Activated CD8-positive, alpha-beta T cell treated with anti-CD3 and anti-CD28 coated beads, Interleukin-2, amount 10 ng/mL, durations not matched to agents 7 days and 5 days (primary cell): ENCODE data around the gene VARS2. TPM values are rescaled to one million over a fixed set of nuclear protein-coding genes. Genes with fewer than 3 reads are reported as not detected.

Source experiments
- ATAC-seq: fragments of 150-1000 bp; cut with Tn5 transposase; one replicate; pipeline ENCODE4 v1.10.0; 2021; ENCODE audit warnings: moderate library complexity
- CTCF ChIA-PET: fragments of 350-600 bp; sonication (Branson Sonifier 250); formaldehyde crosslinking; loops from one replicate; lab custom pipeline; 2021; ENCODE audit warnings: antibody characterized with exemption; lab: Charles Lee
- POLR2A ChIA-PET: fragments of 350-600 bp; sonication (Branson Sonifier 250); formaldehyde crosslinking; loops from one replicate; lab custom pipeline; 2021; ENCODE audit warnings: antibody characterized with exemption; lab: Charles Lee
- DNase-seq: peaks from one replicate; pipeline ENCODE4 v3.0.0-alpha.2; 2020
- H3K27ac Mint-ChIP-seq: one replicate; pipeline ENCODE4 v1.8.0; 2021; ENCODE audit warnings: mild to moderate bottlenecking, mixed read lengths
- H3K27me3 Mint-ChIP-seq: one replicate; pipeline ENCODE4 v1.8.0; 2021; ENCODE audit warnings: low read depth, mixed read lengths
- H3K36me3 Mint-ChIP-seq: one replicate; pipeline ENCODE4 v1.8.0; 2021; ENCODE audit warnings: low read depth, mixed read lengths
- H3K4me1 Mint-ChIP-seq: one replicate; pipeline ENCODE4 v1.8.0; 2021; ENCODE audit warnings: low read depth, mixed read lengths
- H3K4me3 Mint-ChIP-seq: one replicate; pipeline ENCODE4 v1.8.0; 2021; ENCODE audit warnings: mild to moderate bottlenecking, mixed read lengths
- H3K9me3 Mint-ChIP-seq: one replicate; pipeline ENCODE4 v1.8.0; 2022; ENCODE audit warnings: mixed read lengths; ENCODE audit not compliant: insufficient read depth
- total RNA-seq, 2 experiments: library from RNA; stranded (reverse); gene quantifications; one replicate each; pipeline ENCODE4 v1.2.3, GENCODE V29; 2021

Gene VARS2
- total RNA-seq, 2 experiments from 2014 or later: 38.4 to 38.8 TPM

- Mint-ChIP-seq H3K36me3 (no peaks in the 10 kb centered on the region), H3K27me3 (peaks cover 10% of the 10 kb centered on the region), H3K9me3 (no peaks in the 10 kb centered on the region), H3K27ac (no peak overlapping the region), H3K4me1 (peaks cover 31% of the 10 kb centered on the region), H3K4me3 (peak overlapping the region; percentile 73)
- no peak for DNase-seq
- ChIA-PET CTCF (interaction anchor here (1.0 to 1.5 kb wide), 2 partner anchors 28 to 129 kb away, joined by 3 to 5 read pairs; partner anchors contain the start of gene VARS2), POLR2A (no interaction called here)
- no peak for ATAC-seq
Measured at GRCh38 chr6:30885999-30886896, 27.8 kb upstream of the VARS2 start.

GRCh38 chr6:30886897-30887255 lies 27.2 kb upstream of the VARS2 start:
- H3K27ac Mint-ChIP-seq: no peak overlapping the region
- H3K9me3 Mint-ChIP-seq: no peaks in the 10 kb centered on the region
- H3K4me3 Mint-ChIP-seq: no peak overlapping the region
- ChIA-PET CTCF (interaction anchor here (1.0 to 1.9 kb wide), 2 partner anchors 129 to 200 kb away, joined by 3 to 4 read pairs; no protein-coding TSS in a partner anchor), POLR2A (no interaction called here)
- H3K4me1 Mint-ChIP-seq: peaks cover 31% of the 10 kb centered on the region
- peaks cover 7% of the 10 kb centered on the region for H3K27me3 Mint-ChIP-seq
- ATAC-seq (no peak), DNase-seq (no peak)
- no peaks in the 10 kb centered on the region for H3K36me3 Mint-ChIP-seq

- H3K27me3 Mint-ChIP-seq: peaks cover 2% of the 10 kb centered on the region
- no peaks in the 10 kb centered on the region for H3K9me3 Mint-ChIP-seq
- no peak for ATAC-seq
- no peaks in the 10 kb centered on the region for H3K36me3 Mint-ChIP-seq
- no peak overlapping the region for H3K4me3 Mint-ChIP-seq
- no peak for DNase-seq
- POLR2A ChIA-PET: interaction anchor here (1.0 kb wide), 1 partner anchor 58 kb away, joined by 3 read pairs; no protein-coding TSS in a partner anchor
- no peak overlapping the region for H3K27ac Mint-ChIP-seq
- CTCF ChIA-PET: interaction anchor here (0.7 to 2.9 kb wide), 3 partner anchors 11 to 199 kb away, joined by 3 to 12 read pairs (median 4); no protein-coding TSS in a partner anchor
- H3K4me1 Mint-ChIP-seq: peaks cover 28% of the 10 kb centered on the region
Measured at GRCh38 chr6:30887901-30888815, 25.9 kb upstream of the VARS2 start.

- H3K27me3 Mint-ChIP-seq: no peaks in the 10 kb centered on the region
- ChIA-PET POLR2A (interaction anchor here (1.0 kb wide), 1 partner anchor 59 kb away, joined by 3 read pairs; no protein-coding TSS in a partner anchor), CTCF (interaction anchor here (0.7 to 2.9 kb wide), 5 partner anchors 12 to 198 kb away, joined by 3 to 12 read pairs (median 4); no protein-coding TSS in a partner anchor)
- no peak overlapping the region for H3K4me3 Mint-ChIP-seq
- ATAC-seq (no peak), DNase-seq (no peak)
- H3K36me3 Mint-ChIP-seq: no peaks in the 10 kb centered on the region
- H3K4me1 Mint-ChIP-seq: peaks cover 20% of the 10 kb centered on the region
- no peak overlapping the region for H3K27ac Mint-ChIP-seq
- H3K9me3 Mint-ChIP-seq: no peaks in the 10 kb centered on the region
Measured at GRCh38 chr6:30888816-30889495, 25.1 kb upstream of the VARS2 start.

- H3K27me3 Mint-ChIP-seq: no peaks in the 10 kb centered on the region
- no peak for ATAC-seq
- H3K9me3 Mint-ChIP-seq: no peaks in the 10 kb centered on the region
- H3K4me1 Mint-ChIP-seq: peaks cover 20% of the 10 kb centered on the region
- no peak overlapping the region for H3K4me3 Mint-ChIP-seq
- POLR2A ChIA-PET: no interaction called here
- DNase-seq: no peak
- no peaks in the 10 kb centered on the region for H3K36me3 Mint-ChIP-seq
- CTCF ChIA-PET: interaction anchor here (1.1 to 2.9 kb wide), 3 partner anchors 13 to 198 kb away, joined by 4 to 12 read pairs (median 5); no protein-coding TSS in a partner anchor
- H3K27ac Mint-ChIP-seq: no peak overlapping the region
Measured at GRCh38 chr6:30889496-30889885, 24.5 kb upstream of the VARS2 start.

- CTCF ChIA-PET: interaction anchor here (1.1 to 2.9 kb wide), 3 partner anchors 13 to 197 kb away, joined by 4 to 12 read pairs (median 5); no protein-coding TSS in a partner anchor
- no peaks in the 10 kb centered on the region for H3K9me3 Mint-ChIP-seq
- no peaks in the 10 kb centered on the region for H3K27me3 Mint-ChIP-seq
- H3K4me1 Mint-ChIP-seq: peaks cover 17% of the 10 kb centered on the region
- H3K4me3 Mint-ChIP-seq: no peak overlapping the region
- H3K27ac Mint-ChIP-seq: peak overlapping the region; percentile 50
- ATAC-seq (no peak), DNase-seq (no peak)
- POLR2A ChIA-PET: no interaction called here
- H3K36me3 Mint-ChIP-seq: no peaks in the 10 kb centered on the region
Measured at GRCh38 chr6:30889921-30890645, 24.0 kb upstream of the VARS2 start.

GRCh38 chr6:30890646-30891449 lies 23.2 kb upstream of the VARS2 start:
- Mint-ChIP-seq H3K27me3 (no peaks in the 10 kb centered on the region), H3K4me1 (peaks cover 10% of the 10 kb centered on the region), H3K4me3 (no peak overlapping the region), H3K9me3 (no peaks in the 10 kb centered on the region), H3K27ac (peak overlapping the region; percentile 50), H3K36me3 (no peaks in the 10 kb centered on the region)
- DNase-seq: no peak
- CTCF ChIA-PET: interaction anchor here (2.9 kb wide), 1 partner anchor 14 kb away, joined by 12 read pairs; no protein-coding TSS in a partner anchor
- no peak for ATAC-seq
- POLR2A ChIA-PET: no interaction called here

- ChIA-PET CTCF (no interaction called here), POLR2A (no interaction called here)
- H3K4me1 Mint-ChIP-seq: peaks cover 5% of the 10 kb centered on the region
- no peak overlapping the region for H3K4me3 Mint-ChIP-seq
- H3K27ac Mint-ChIP-seq: no peak overlapping the region
- H3K36me3 Mint-ChIP-seq: no peaks in the 10 kb centered on the region
- no peaks in the 10 kb centered on the region for H3K9me3 Mint-ChIP-seq
- no peaks in the 10 kb centered on the region for H3K27me3 Mint-ChIP-seq
- no peak for DNase-seq
- ATAC-seq: no peak
Measured at GRCh38 chr6:30891450-30891723, 22.7 kb upstream of the VARS2 start.

- ChIA-PET CTCF (no interaction called here), POLR2A (no interaction called here)
- DNase-seq: no peak
- ATAC-seq: no peak
- Mint-ChIP-seq H3K27ac (no peak overlapping the region), H3K27me3 (no peaks in the 10 kb centered on the region), H3K9me3 (no peaks in the 10 kb centered on the region), H3K4me3 (no peak overlapping the region), H3K4me1 (no peaks in the 10 kb centered on the region), H3K36me3 (no peaks in the 10 kb centered on the region)
Measured at GRCh38 chr6:30891816-30892538, 22.1 kb upstream of the VARS2 start.
